Ishikawa (cell line): Measurements from ENCODE around the gene PTPRM.

ENCODE experiments used
- CEBPB ChIP-seq: IDR thresholded peaks from 2 replicates; pipeline ENCODE4 v1.6.1; 2012
- CREB1 ChIP-seq: IDR thresholded peaks from 2 replicates; pipeline ENCODE4 v1.6.1; 2012; ENCODE audit warnings: low read depth
- EGR1 ChIP-seq: IDR thresholded peaks from 2 replicates; pipeline ENCODE4 v1.6.1; 2012
- EP300 ChIP-seq: IDR thresholded peaks from 2 replicates; pipeline ENCODE4 v1.6.1; 2012; ENCODE audit warnings: borderline replicate concordance
- FOXM1 ChIP-seq: IDR thresholded peaks from 2 replicates; pipeline ENCODE4 v1.6.1; 2012; ENCODE audit warnings: low read depth, borderline replicate concordance
- MAX ChIP-seq: IDR thresholded peaks from 2 replicates; pipeline ENCODE4 v1.6.1; 2012
- NFIC ChIP-seq: IDR thresholded peaks from 2 replicates; pipeline ENCODE4 v1.6.1; 2012
- RAD21 ChIP-seq: IDR thresholded peaks from 2 replicates; pipeline ENCODE4 v1.6.1; 2012; ENCODE audit warnings: low read depth
- REST ChIP-seq: IDR thresholded peaks from 2 replicates; pipeline ENCODE4 v1.6.1; 2012; ENCODE audit warnings: low read depth, mild to moderate bottlenecking
- TAF1 ChIP-seq: IDR thresholded peaks from 2 replicates; pipeline ENCODE4 v1.6.1; 2012; ENCODE audit warnings: low read depth, mild to moderate bottlenecking
- TCF12 ChIP-seq: IDR thresholded peaks from 2 replicates; pipeline ENCODE4 v1.6.1; 2012; ENCODE audit warnings: low read depth
- TEAD4 ChIP-seq: IDR thresholded peaks from 2 replicates; pipeline ENCODE4 v1.6.1; 2012
- USF1 ChIP-seq: IDR thresholded peaks from 2 replicates; pipeline ENCODE4 v1.6.1; 2012
- YY1 ChIP-seq: IDR thresholded peaks from 2 replicates; pipeline ENCODE4 v1.6.1; 2012; ENCODE audit warnings: low read depth
- ZBTB7A ChIP-seq: IDR thresholded peaks from 2 replicates; pipeline ENCODE4 v1.6.1; 2012; ENCODE audit warnings: low read depth

PTPRM gene

GRCh38 chr18:7645756-7646155 is 78.6 kb downstream of the PTPRM start:
- TF ChIP-seq YY1, result no peak
- no peak for TF ChIP-seq RAD21
- TF ChIP-seq FOXM1, result no peak
- TF ChIP-seq EGR1, result no peak
- no peak for TF ChIP-seq EP300
- TF ChIP-seq CEBPB, result no peak
- no peak for TF ChIP-seq NFIC
- TF ChIP-seq MAX, result no peak
- TF ChIP-seq USF1, result no peak
- TF ChIP-seq TCF12, result no peak
- no peak for TF ChIP-seq CREB1
- TF ChIP-seq REST, result no peak
- no peak for TF ChIP-seq TAF1

GRCh38 chr18:7646174-7646886 is 79.2 kb downstream of the PTPRM start:
- TF ChIP-seq TCF12, result no peak
- no peak for TF ChIP-seq EP300
- no peak for TF ChIP-seq CREB1
- TF ChIP-seq NFIC, result no peak
- TF ChIP-seq MAX, result no peak
- no peak for TF ChIP-seq EGR1
- TF ChIP-seq REST, result no peak
- no peak for TF ChIP-seq FOXM1
- TF ChIP-seq YY1, result no peak
- no peak for TF ChIP-seq CEBPB
- TF ChIP-seq TEAD4, result no peak
- TF ChIP-seq RAD21, result no peak
- TF ChIP-seq USF1, result no peak

GRCh38 chr18:7647500-7647899 is 80.4 kb downstream of the PTPRM start:
- TF ChIP-seq TEAD4 (no peak), RAD21 (no peak), CEBPB (no peak), TAF1 (no peak), EGR1 (no peak), USF1 (no peak), TCF12 (no peak), MAX (no peak), ZBTB7A (no peak), FOXM1 (no peak), CREB1 (no peak), NFIC (no peak), EP300 (no peak), YY1 (no peak), REST (no peak)
